LoVo (cell line): ENCODE data around the gene PHOSPHO2.
"Not testable (repeated sequence)": the region's sequence is repeated elsewhere in the genome, so short reads cannot be mapped to it uniquely, and the experiment has no call there.

Experiments
- DNase-seq: peaks from one replicate; pipeline ENCODE4 v3.0.0-alpha.2; 2016; ENCODE audit warnings: low spot score

Gene PHOSPHO2

DNA sequence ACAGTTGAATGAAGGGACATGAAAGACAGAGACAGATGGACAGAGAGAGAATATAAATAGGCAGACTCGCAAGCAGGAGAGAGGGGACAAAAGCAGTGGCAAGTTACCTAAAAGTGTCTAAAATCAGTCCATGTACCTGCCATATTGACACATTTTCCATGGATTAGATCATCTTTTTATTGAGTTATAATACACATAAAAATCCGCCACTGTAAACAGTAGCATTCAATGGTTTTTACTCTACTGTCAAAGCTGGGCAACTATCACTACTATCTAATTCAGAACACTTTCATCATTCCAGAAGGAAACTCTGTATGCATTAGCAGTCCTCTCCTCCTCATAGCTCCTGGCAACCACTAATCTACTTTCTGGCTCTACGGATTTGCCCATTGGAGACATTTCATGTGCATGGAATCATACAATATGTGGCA is 10.1 kb upstream of the PHOSPHO2 start:
- no peak for DNase-seq

DNA sequence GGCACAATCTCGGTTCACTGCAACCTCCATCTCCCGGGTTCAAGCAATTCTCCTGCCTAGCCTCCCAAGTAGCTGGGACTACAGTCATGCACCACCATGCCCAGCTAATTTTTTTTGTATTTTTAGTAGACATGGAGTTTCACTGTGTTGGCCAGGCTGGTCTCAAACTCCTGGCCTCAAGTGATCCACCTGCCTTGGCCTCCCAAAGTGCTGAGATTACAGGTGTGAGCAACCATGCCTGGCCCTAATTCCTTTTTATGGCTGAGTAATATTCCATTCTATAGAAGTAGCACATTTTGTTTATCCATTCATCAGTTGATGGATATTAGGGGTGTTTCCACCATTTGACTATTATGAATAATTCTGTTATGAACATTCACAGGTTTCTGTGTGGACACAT is 9.6 kb upstream of the PHOSPHO2 start:
- not testable (repeated sequence) for DNase-seq

- not testable (repeated sequence) for DNase-seq
Measured at GRCh38 chr2:169686825-169687224, 7.4 kb upstream of the PHOSPHO2 start.

- not testable (repeated sequence) for DNase-seq
Measured at GRCh38 chr2:169687943-169688342, 6.3 kb upstream of the PHOSPHO2 start.

- DNase-seq, result no peak
Measured at GRCh38 chr2:169690958-169691357, 3.3 kb upstream of the PHOSPHO2 start.

GRCh38 chr2:169692718-169693117 is 1.6 kb upstream of the PHOSPHO2 start:
- no peak for DNase-seq

- no peak for DNase-seq
Measured at GRCh38 chr2:169693360-169693759, 909 bp upstream of the PHOSPHO2 start.

- DNase-seq, result no peak
Measured at GRCh38 chr2:169694894-169695260, 608 bp downstream of the PHOSPHO2 start.

DNA sequence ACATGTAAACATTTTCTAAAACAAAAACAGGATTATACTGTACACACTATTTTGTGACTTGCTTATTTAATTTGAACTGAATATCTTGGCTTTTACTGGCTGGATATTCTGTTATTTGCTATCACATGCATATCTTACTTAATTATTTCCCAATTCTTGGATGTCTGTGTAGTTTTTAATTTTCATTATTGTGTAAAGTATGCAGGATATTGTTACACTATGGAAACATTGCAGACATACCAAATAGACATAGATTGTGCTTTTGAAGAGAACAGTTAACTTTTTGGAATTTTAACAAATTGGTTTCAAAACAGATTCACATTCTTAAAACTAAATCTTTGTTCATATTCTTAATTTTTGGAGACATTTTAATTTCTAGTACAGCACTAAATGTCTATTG is 2.1 kb downstream of the PHOSPHO2 start:
- DNase-seq, result no peak

- DNase-seq, result not testable (repeated sequence)
Measured at GRCh38 chr2:169699173-169699572, 4.9 kb downstream of the PHOSPHO2 start.

DNA sequence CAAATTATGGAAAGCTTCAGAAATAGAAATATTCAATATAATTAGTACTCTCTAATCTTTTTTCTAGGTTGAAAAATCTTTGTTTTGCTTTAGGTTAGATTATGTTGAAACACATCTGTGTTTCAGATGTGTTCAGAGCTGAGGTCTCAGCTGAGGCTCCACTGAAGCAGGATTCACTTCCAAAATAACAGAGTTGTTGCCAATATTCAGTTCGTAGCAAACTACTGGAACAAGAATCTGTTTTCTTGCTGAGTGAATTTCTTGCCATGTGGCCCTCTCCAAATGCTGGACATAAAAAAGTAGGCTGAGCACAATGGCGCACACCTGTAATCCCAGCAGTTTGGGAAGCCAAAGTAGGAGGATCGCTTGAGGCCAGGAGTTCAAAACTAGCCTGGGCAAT is 8.7 kb downstream of the PHOSPHO2 start:
- DNase-seq, result no peak

DNA sequence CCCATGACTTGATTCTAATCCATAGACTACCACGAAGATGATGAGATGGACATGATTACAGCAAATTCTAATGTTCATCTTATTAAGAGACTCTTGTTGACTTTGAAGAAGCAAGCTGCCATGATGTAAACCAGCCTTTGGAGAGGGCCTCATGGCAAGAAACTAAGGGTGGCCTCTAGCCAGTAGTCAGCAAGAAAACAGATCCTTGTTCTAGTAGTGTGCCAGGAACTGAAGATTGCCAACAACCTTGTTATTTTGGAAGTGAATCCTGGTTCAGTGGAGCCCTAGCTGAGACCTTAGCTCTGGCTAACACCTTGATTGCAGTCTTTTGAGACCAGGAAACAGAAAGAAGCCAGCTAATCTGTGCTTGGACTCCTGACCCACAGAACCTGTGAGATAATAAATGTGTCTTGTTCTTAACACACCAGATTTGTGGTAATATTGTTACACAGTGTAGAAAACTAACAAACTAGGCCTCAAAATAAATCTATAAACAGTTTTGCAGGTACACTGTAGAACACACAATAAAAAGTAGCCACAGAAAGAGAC is 10.0 kb downstream of the PHOSPHO2 start:
- DNase-seq, result no peak

- DNase-seq, result no peak
Measured at GRCh38 chr2:169705927-169706326, 11.7 kb downstream of the PHOSPHO2 start.

- DNase-seq, result no peak
Measured at GRCh38 chr2:169707626-169708025, 13.4 kb downstream of the PHOSPHO2 start.

- DNase-seq, result no peak
Measured at GRCh38 chr2:169709331-169709730, 15.1 kb downstream of the PHOSPHO2 start.

GRCh38 chr2:169709981-169710380 is 15.7 kb downstream of the PHOSPHO2 start:
- no peak for DNase-seq

DNA sequence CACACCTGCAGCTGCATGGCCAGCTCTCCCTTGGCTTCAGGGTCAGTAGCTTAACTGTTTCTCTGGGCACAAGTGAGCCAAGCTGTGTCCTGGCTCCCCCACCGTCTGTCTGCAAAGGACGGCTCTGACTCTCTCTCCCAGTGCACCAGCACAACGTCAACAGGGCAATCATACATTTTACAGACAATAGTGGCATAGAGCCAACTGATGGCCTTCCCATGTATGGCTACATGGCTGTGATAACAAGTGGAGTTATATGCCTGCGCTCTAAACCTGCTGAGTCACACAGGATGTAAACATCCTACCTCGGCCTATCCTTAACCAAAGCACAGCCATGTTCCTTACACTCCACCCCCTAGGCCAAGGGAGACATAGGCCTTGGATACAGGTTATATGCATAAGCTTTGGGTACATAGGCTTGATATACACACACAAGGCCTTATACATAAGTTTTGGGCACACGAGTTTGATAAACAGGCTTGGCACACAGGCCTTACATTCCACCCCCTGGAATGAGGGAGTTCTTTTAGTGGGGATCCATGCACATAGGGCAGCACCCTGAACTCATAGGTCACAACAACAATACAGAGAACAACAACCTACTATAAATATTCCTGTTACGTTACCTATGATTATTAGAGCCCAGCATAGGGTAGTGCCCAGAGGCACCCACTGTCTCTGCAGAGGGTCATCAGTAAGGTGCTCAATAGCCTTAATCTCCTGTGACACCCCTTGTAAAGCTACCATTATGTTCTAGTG is 17.7 kb downstream of the PHOSPHO2 start:
- DNase-seq, result no peak

GRCh38 chr2:169712791-169713227 is 18.5 kb downstream of the PHOSPHO2 start:
- DNase-seq, result peak; percentile 12

DNA sequence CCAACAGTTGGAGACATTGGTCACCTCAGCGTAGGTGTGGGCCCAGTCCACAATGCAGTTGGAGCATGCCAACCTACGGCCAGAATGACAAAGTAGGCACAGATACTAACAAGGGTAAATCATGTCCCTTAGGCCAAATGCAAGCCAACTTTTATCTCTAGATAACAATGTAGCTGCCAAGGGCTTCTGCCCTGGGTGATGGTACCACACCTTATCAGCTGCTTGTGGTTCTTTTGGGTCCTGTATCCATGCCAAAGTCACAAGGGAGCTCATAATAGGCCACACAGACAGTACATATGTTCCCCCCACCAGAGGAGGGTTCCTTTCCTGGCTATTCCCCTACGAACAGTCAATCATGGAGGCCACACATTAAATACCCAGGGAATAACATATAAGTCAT is 19.1 kb downstream of the PHOSPHO2 start:
- no peak for DNase-seq

DNA sequence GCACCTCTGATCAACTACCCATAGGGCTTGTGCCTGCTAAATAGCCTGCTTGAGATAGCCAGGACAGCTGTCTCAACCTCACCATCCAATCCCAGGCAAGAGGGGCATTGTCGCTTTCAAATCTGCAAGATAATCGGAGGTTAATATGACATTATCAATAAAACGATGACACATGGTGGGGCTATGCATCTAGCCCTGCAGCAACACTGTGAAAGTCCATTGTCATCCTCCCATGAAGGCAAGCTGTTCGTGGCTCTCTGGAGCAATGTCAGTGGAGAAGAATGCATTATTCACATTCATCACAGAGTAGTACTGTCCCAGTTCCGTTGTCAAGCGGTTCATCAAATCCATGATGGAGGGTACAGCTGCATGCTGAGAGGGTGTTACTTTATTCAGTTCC is 20.4 kb downstream of the PHOSPHO2 start:
- DNase-seq, result no peak

- DNase-seq, result peak; percentile 27
Measured at GRCh38 chr2:169715379-169716237, 21.3 kb downstream of the PHOSPHO2 start.

DNA sequence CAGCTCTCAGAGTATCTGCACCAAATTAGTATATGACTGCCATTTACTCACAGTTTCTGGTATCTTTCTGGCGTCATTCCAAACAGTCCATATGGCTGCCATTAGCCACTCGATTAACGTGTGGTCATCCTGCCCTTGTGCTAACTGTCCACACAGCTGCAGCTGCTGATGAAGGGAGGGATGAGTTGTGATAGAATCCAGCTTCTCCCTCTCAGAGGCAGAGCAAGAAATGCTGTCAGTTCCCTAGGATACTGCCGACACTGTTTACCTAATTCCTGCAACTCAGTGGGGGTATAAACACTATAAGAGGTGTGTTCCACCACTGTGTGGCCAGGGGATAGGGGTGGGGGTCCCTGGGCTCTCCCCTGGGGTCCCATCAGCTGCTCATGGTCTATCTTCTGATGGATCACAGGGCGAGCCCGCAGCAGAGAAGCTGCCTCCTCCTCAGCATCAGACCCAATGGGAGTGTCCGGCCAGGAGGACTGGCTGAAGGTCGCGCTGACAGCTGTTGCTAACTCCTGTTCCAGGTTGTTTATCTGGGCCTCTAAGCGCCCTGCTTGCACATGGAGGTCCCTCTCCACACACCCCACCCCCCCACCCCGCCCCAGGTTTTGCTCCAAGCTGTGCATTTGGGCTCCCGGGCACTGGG is 22.1 kb downstream of the PHOSPHO2 start:
- DNase-seq, result no peak
